Gastrocnemius medialis (tissue), 4 donors: ENCODE results near the gene CHMP6. TPM values are rescaled to one million over a fixed set of nuclear protein-coding genes. Genes with fewer than 3 reads are reported as not detected.

Source experiments
- ATAC-seq, 2 donors: fragments of 150-250 bp; one replicate each; pipeline ENCODE4 v1.9.1; 2016
- DNase-seq, 2 donors: peaks; one replicate each; pipeline ENCODE4 v3.0.0-alpha.2; 2019
- H3K27ac ChIP-seq, 4 donors: fragments of 200-600 bp; sonication (generic); 1 replicate in 1 of 4; 2 replicates in 3 of 4; pipeline ENCODE4 v1.5.1; 2016 to 2018; ENCODE audit warnings: mild to moderate bottlenecking in 2 of 4, moderate library complexity in 1 of 4
- H3K27me3 ChIP-seq, 3 donors: fragments of 200-600 bp; sonication (generic) in 2 of 3; 1 replicate in 1 of 3; 2 replicates in 2 of 3; pipeline versions ENCODE4 v1.5.1 to v1.6.0; 2016 to 2019; ENCODE audit warnings: mild to moderate bottlenecking in 1 of 3, moderate library complexity in 1 of 3
- H3K36me3 ChIP-seq, 2 donors: fragments of 200-600 bp; sonication (generic) in 1 of 2; one replicate each; pipeline ENCODE4 v1.5.1; 2017 to 2018
- H3K4me1 ChIP-seq, 2 donors: fragments of 200-600 bp; sonication (generic) in 1 of 2; one replicate each; pipeline ENCODE4 v1.5.1; 2016 to 2017; ENCODE audit warnings: mild to moderate bottlenecking in 2 of 2
- H3K4me3 ChIP-seq, 4 donors: fragments of 200-600 bp; sonication (generic) in 3 of 4; 1 replicate in 1 of 4; 2 replicates in 3 of 4; pipeline ENCODE4 v1.5.1; 2016 to 2019; ENCODE audit warnings: mild to moderate bottlenecking in 2 of 4
- H3K9me3 ChIP-seq, 3 donors: fragments of 200-600 bp; sonication (generic) in 2 of 3; 1 replicate in 1 of 3; 2 replicates in 2 of 3; pipeline ENCODE4 v1.5.1; 2016 to 2019
- POLR2A ChIP-seq, 2 donors: fragments of 450-650 bp; IDR thresholded peaks; one replicate each; pipeline ENCODE4 v1.6.1; 2017; ENCODE audit warnings: antibody characterized with exemption in 2 of 2, mild to moderate bottlenecking in 2 of 2, moderate library complexity in 2 of 2
- in situ Hi-C, 4 donors: fragments of 200-750 bp; cut with MboI; loops; one replicate each; pipeline versions ENCODE4 v1.15.0 to v1.8.0; 2017; ENCODE audit warnings: low sequenced_read_pairs in 4 of 4
- intact Hi-C: fragments of 100-400 bp; cut with DNase I; formaldehyde crosslinking; loops from one replicate; pipeline ENCODE4 v1.15.1; 2023; ENCODE audit warnings: low total_unique reads
- total RNA-seq, 4 donors: library from RNA; depleted of rRNA; stranded (reverse); fragments of >200 nt; gene quantifications; one replicate each; pipeline versions ENCODE4 v1.1.0 to v1.2.3, GENCODE V29; 2016
- TF ChIP-seq, protein P1 (sequence below), 5 experiments: fragments of 450-650 bp in 3 of 5; fragments of 200-600 bp in 2 of 5; sonication (generic) in 2 of 5; IDR thresholded peaks in 4 of 5; conservative IDR thresholded peaks in 1 of 5; 1 replicate in 4 of 5; 2 replicates in 1 of 5; pipeline ENCODE4 v1.5.1; 2016 to 2019; ENCODE audit warnings: antibody characterized with exemption in 5 of 5, mild to moderate bottlenecking in 3 of 5, moderate library complexity in 3 of 5

CHMP6 gene
- total RNA-seq, 4 donors from 2014 or later: 29.8 to 33.3 (median 33.0) TPM

DNA sequence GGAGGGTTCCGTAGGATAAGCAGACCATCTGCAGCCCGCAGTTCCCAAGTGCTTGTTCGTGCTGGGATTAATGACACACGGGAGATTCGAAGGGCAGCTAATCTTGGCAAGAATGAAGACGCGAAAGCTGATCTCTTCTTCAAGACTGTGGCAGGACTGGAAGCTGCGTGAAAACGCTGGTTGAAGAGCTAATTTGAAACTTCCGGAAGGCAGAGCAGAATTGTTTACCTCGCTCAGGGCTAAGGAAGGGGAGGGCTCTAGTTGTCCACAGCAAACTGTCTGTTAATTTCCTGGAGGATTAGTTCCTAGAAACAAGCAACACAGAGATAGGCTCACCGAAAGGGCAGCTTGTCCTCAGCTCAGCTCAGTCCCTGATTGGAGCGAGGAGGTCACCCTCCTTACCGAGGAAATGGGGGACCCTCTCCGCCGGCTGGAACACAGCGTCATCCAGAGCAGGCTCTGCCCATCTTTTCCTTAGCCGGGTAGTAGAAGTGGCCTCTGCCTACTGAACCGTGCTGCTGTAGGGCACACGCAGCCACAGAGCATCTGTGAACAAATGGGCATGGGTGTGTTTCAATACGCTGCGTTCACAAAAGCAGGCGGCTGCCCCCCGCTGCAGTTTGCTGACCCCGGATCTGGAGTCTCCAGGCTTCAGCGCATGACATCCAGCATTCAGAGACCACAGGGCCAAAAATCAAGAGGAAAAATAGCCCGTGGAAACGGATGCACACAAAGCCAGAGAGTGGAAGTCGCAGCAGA is 26.6 kb downstream of the CHMP6 start:
- intact Hi-C loops (no loop called here), in situ Hi-C loops (loop anchor here in 1 of 4 donors (5.0 kb wide), 1 partner anchor 79 kb away; no protein-coding TSS in a partner anchor)
- Histone ChIP-seq H3K9me3 (no peaks in the 10 kb centered on the region), H3K27me3 (no peaks in the 10 kb centered on the region), H3K4me3 (peak overlapping the region; percentile 29 to 43 (median 34)), H3K4me1 (peaks cover 45 to 46% of the 10 kb centered on the region in 2 donors), H3K36me3 (no peaks in the 10 kb centered on the region), H3K27ac (peak overlapping the region; percentile 64 to 79 (median 70))
- TF ChIP-seq, protein P1, sequence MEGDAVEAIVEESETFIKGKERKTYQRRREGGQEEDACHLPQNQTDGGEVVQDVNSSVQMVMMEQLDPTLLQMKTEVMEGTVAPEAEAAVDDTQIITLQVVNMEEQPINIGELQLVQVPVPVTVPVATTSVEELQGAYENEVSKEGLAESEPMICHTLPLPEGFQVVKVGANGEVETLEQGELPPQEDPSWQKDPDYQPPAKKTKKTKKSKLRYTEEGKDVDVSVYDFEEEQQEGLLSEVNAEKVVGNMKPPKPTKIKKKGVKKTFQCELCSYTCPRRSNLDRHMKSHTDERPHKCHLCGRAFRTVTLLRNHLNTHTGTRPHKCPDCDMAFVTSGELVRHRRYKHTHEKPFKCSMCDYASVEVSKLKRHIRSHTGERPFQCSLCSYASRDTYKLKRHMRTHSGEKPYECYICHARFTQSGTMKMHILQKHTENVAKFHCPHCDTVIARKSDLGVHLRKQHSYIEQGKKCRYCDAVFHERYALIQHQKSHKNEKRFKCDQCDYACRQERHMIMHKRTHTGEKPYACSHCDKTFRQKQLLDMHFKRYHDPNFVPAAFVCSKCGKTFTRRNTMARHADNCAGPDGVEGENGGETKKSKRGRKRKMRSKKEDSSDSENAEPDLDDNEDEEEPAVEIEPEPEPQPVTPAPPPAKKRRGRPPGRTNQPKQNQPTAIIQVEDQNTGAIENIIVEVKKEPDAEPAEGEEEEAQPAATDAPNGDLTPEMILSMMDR (IDR thresholded peaks at IDR 0.05 in 4 of 5, conservative IDR thresholded peaks at IDR 0.05 in 1 of 5): no peak
- TF ChIP-seq POLR2A (IDR thresholded peaks at IDR 0.05): peak in 1 of 2 donors; percentile 18
- DNase-seq: no peak
- ATAC-seq: peak; percentile 45 to 55

DNA sequence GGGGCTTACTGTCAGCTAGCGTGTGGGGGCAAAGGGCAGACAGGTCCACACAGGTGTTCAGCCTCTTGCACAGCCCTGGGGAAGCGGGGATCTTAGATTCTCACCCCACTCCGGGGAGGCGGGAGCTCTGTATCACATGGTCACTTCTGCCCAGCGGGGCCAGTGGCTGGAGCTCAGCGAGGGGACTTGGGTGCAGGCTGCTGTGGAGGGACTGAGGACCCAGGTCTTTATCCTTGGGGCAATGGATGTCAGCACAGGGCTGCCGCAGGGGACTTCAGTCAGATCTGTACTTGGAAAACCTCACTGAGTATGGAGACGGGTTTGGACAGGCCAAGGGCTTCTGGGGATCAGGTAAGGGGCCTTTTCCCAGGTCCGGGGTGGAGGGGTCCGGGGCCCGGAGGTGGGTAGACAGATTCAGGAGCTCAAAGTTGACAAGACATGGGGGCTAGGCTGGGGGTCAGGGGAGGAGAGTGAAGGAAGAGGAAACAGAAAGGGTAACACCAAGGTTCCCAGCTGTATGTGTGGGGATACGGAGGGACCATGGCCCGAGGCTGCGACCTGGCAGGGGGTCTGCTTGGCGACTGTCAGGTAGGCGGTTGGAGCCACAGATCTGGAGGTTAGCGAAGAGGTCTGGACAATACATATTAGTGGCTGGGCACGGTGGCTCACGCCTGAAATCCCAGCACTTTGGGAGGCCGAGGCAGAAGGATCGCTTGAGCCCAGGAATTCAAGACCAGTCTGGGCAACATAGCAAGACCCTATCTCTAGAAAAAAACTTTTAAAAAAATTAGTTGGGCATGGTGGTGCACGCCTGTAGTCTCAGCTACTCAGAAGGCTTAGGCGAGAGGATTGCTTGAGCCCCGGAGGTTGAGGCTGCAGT is 28.2 kb downstream of the CHMP6 start:
- H3K27ac ChIP-seq: peak overlapping the region in 2 of 4 donors; percentile 77 to 90
- H3K9me3 ChIP-seq: no peaks in the 10 kb centered on the region
- no peak for TF ChIP-seq POLR2A (IDR thresholded peaks at IDR 0.05)
- TF ChIP-seq, protein P1 (IDR thresholded peaks at IDR 0.05 in 4 of 5, conservative IDR thresholded peaks at IDR 0.05 in 1 of 5): no peak
- intact Hi-C loops (no loop called here), in situ Hi-C loops (loop anchor here in 2 of 4 donors (5.0 to 10.0 kb wide), 2 partner anchors 75 to 77 kb away; no protein-coding TSS in a partner anchor)
- H3K36me3 ChIP-seq: no peaks in the 10 kb centered on the region
- no peak for DNase-seq
- peaks cover 0 to 2% (median 0%) of the 10 kb centered on the region in 3 donors for H3K27me3 ChIP-seq
- peaks cover 40 to 46% of the 10 kb centered on the region in 2 donors for H3K4me1 ChIP-seq
- no peak overlapping the region for H3K4me3 ChIP-seq
- no peak for ATAC-seq

DNA sequence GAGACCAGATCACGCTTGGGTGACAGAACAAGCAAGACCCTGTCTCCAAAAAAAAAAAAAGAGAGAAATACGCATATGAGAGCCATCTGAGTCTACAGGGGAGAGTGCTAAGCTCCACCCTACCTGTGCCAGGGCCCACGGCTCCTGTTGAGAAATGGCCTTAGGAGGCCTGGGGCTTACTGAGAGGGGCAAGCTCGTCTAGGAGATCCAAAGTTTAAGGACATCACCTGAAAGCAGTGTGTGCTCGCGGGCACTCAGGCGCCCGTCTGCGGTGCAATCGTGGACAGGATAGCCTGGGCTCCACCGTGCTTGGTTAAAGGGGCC is 28.8 kb downstream of the CHMP6 start:
- ATAC-seq: no peak
- TF ChIP-seq POLR2A (IDR thresholded peaks at IDR 0.05): no peak
- TF ChIP-seq, protein P1 (IDR thresholded peaks at IDR 0.05 in 4 of 5, conservative IDR thresholded peaks at IDR 0.05 in 1 of 5): no peak
- Histone ChIP-seq H3K27me3 (peaks cover 0 to 8% (median 4%) of the 10 kb centered on the region in 3 donors), H3K36me3 (no peaks in the 10 kb centered on the region), H3K27ac (peak overlapping the region; percentile 74 to 90 (median 78)), H3K4me3 (no peak overlapping the region), H3K9me3 (no peaks in the 10 kb centered on the region), H3K4me1 (peaks cover 39 to 45% of the 10 kb centered on the region in 2 donors)
- no peak for DNase-seq
- in situ Hi-C loops: loop anchor here in 1 of 4 donors (10.0 kb wide), 1 partner anchor 74 kb away; no protein-coding TSS in a partner anchor
- intact Hi-C loops: no loop called here

DNA sequence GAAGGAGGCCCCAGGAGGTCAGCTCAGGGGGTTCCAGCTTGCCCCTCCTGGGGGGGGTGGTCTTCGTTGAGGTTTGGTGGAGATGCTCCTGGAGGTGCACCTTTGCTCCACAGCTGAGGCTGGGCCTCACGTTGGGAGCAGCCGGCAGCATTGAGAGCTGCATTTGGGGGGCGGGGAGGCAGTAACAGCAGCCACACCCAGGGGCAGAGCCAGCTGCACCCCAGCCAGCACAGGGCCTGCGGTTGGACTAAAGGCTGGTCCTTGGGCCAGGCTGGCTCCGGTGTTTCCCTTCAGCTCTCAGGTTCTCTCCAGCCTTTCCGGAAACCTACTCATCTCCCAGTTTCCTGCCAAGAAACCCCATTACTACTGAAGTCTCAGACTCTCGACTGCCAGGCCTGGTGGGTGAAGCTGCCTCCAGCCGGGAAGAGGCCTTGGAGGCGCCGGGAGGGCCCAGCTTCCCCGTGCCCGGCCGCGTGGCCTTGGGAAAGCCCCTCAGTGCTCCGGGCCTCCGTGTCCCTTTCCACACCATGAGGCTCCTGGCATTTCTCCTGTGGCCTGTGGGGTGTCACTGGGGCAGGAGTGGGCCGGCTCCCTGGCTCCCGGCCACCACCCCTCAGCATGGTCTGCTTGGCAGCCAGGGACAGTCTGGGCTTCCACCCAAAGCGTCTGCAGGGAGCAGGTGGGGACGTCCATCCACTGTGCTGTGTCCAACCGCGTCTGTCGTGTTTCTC is 29.3 kb downstream of the CHMP6 start:
- intact Hi-C loops: no loop called here
- no peak for TF ChIP-seq POLR2A (IDR thresholded peaks at IDR 0.05)
- TF ChIP-seq, protein P1 (IDR thresholded peaks at IDR 0.05 in 4 of 5, conservative IDR thresholded peaks at IDR 0.05 in 1 of 5): no peak
- Histone ChIP-seq H3K27me3 (peaks cover 5 to 14% (median 6%) of the 10 kb centered on the region in 3 donors), H3K4me1 (peaks cover 40 to 49% of the 10 kb centered on the region in 2 donors), H3K9me3 (no peaks in the 10 kb centered on the region), H3K4me3 (peak overlapping the region in 1 of 4 donors; percentile 5), H3K27ac (peak overlapping the region; percentile 74 to 90 (median 78)), H3K36me3 (no peaks in the 10 kb centered on the region)
- in situ Hi-C loops: loop anchor here in 1 of 4 donors (10.0 kb wide), 1 partner anchor 74 kb away; no protein-coding TSS in a partner anchor
- ATAC-seq (peak; percentile 54 to 72), DNase-seq (peak; percentile 43 to 61)
